ENCODE results near the gene ZSWIM2.
"Not testable (repeated sequence)": the region's sequence is repeated elsewhere in the genome, so short reads cannot be mapped to it uniquely, and the experiment has no call there.

The ZSWIM2 gene

DNA sequence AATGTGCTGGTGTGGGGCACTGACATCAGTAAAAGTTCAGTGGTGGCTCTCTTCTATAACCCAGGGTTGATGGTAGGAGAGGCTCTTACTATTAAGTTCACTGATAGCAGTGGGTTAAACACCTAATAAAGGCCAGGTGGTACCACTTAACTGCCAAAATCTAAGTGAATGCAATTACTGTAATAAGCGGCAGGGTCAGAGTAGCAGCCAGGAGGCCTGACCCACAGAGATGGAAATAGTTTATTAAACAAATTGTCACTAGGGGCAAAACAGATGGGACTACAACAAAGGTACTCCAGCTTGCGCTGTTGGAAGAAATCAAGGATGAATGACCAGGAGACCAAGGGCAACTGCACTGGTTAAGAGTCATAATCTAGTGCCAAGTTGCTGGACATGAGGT is 26.6 kb downstream of the ZSWIM2 start:
- Histone ChIP-seq H3K4me3 (ENCODE audit: low read depth, low read length, poor library complexity, severe bottlenecking) (no peak overlapping the region), H3K9me2 (ENCODE audit: low read depth, low read length) (no peaks in the 10 kb centered on the region), H3K79me2 (ENCODE audit: insufficient read depth, low read length) (no peaks in the 10 kb centered on the region), H3K27ac (ENCODE audit: low read depth, low read length, poor library complexity, severe bottlenecking) (no peak overlapping the region), H3K36me3 (ENCODE audit: insufficient read depth, low read length) (no peaks in the 10 kb centered on the region), H3K9ac (ENCODE audit: low read length) (no peak overlapping the region), H2AFZ (ENCODE audit: low read length) (no peak overlapping the region), H3K27me3 (ENCODE audit: insufficient read depth, low read length) (no peaks in the 10 kb centered on the region), H3F3A (ENCODE audit: insufficient read depth, low read length) (no peaks in the 10 kb centered on the region), H3K9me3 (ENCODE audit: low read length) (no peaks in the 10 kb centered on the region), H3K4me2 (ENCODE audit: low read length) (no peak overlapping the region), H4K20me1 (ENCODE audit: insufficient read depth, low read length) (no peaks in the 10 kb centered on the region), H3K4me1 (ENCODE audit: insufficient read depth, low read length, severe bottlenecking) (no peaks in the 10 kb centered on the region)
- TF ChIP-seq EZH2 (IDR thresholded peaks at IDR 0.05; ENCODE audit: borderline replicate concordance, low read length) = no peak
- TF ChIP-seq, protein P1, sequence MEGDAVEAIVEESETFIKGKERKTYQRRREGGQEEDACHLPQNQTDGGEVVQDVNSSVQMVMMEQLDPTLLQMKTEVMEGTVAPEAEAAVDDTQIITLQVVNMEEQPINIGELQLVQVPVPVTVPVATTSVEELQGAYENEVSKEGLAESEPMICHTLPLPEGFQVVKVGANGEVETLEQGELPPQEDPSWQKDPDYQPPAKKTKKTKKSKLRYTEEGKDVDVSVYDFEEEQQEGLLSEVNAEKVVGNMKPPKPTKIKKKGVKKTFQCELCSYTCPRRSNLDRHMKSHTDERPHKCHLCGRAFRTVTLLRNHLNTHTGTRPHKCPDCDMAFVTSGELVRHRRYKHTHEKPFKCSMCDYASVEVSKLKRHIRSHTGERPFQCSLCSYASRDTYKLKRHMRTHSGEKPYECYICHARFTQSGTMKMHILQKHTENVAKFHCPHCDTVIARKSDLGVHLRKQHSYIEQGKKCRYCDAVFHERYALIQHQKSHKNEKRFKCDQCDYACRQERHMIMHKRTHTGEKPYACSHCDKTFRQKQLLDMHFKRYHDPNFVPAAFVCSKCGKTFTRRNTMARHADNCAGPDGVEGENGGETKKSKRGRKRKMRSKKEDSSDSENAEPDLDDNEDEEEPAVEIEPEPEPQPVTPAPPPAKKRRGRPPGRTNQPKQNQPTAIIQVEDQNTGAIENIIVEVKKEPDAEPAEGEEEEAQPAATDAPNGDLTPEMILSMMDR (IDR thresholded peaks at IDR 0.05; ENCODE audit: low read length) = no peak

DNA sequence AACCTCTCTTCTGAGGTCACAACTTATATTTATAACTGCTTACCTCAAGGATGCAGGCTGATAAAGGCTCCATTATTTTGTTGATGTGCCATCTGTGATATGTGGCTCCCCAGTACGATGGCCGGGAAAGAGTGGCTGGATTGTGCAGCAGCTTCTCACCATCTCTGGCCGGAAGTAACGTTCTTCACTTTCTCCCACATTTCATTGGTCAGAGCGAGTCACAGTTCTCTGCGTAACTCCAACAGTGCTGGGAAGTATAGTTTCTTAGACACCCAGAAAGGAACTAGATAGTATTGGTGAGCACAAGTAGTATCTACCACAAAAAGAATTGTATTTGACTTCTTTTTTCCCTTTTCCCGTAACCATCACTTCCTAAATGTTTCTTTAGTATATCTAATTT is 28.7 kb downstream of the ZSWIM2 start:
- Histone ChIP-seq H4K20me1 (ENCODE audit: insufficient read depth, low read length) (no peaks in the 10 kb centered on the region), H3K9me3 (ENCODE audit: low read length) (no peaks in the 10 kb centered on the region), H3K4me2 (ENCODE audit: low read length) (no peak overlapping the region), H3K9ac (ENCODE audit: low read length) (no peak overlapping the region), H3K79me2 (ENCODE audit: insufficient read depth, low read length) (no peaks in the 10 kb centered on the region), H3K4me3 (ENCODE audit: low read depth, low read length, poor library complexity, severe bottlenecking) (no peak overlapping the region), H3K4me1 (ENCODE audit: insufficient read depth, low read length, severe bottlenecking) (no peaks in the 10 kb centered on the region), H3K9me2 (ENCODE audit: low read depth, low read length) (no peaks in the 10 kb centered on the region), H2AFZ (ENCODE audit: low read length) (no peak overlapping the region), H3K27me3 (ENCODE audit: insufficient read depth, low read length) (no peaks in the 10 kb centered on the region), H3F3A (ENCODE audit: insufficient read depth, low read length) (no peaks in the 10 kb centered on the region), H3K27ac (ENCODE audit: low read depth, low read length, poor library complexity, severe bottlenecking) (no peak overlapping the region), H3K36me3 (ENCODE audit: insufficient read depth, low read length) (no peaks in the 10 kb centered on the region)
- no peak for TF ChIP-seq EZH2 (IDR thresholded peaks at IDR 0.05; ENCODE audit: borderline replicate concordance, low read length)
- TF ChIP-seq, protein P1 (IDR thresholded peaks at IDR 0.05; ENCODE audit: low read length) = no peak

DNA sequence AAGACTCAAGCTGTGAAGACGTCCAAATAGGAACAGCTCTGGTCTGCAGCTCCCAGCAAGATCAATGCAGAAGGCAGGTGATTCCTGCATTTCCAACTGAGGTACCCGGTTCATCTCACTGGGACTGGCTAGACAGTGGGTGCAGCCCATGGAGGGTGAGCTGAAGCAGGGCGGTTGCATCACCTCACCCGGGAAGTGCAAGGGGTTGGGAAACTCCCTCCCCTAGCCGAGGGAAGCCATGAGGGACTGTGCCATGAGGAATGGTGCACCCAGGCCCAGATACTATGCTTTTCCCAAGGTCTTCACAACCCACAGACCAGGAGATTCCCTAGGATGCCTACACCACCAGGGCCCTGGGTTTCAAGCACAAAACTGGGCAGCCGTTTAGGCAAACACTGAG is 37.2 kb downstream of the ZSWIM2 start:
- H3K9me3 ChIP-seq (ENCODE audit: low read length); H3K36me3 ChIP-seq (ENCODE audit: insufficient read depth, low read length); H3K9ac ChIP-seq (ENCODE audit: low read length); H3K27me3 ChIP-seq (ENCODE audit: insufficient read depth, low read length); H3K27ac ChIP-seq (ENCODE audit: low read depth, low read length, poor library complexity, severe bottlenecking); H3K4me1 ChIP-seq (ENCODE audit: insufficient read depth, low read length, severe bottlenecking); H3K79me2 ChIP-seq (ENCODE audit: insufficient read depth, low read length); H3K9me2 ChIP-seq (ENCODE audit: low read depth, low read length); H3F3A ChIP-seq (ENCODE audit: insufficient read depth, low read length); H2AFZ ChIP-seq (ENCODE audit: low read length); H3K4me2 ChIP-seq (ENCODE audit: low read length); H3K4me3 ChIP-seq (ENCODE audit: low read depth, low read length, poor library complexity, severe bottlenecking); H4K20me1 ChIP-seq (ENCODE audit: insufficient read depth, low read length): not testable (repeated sequence)

DNA sequence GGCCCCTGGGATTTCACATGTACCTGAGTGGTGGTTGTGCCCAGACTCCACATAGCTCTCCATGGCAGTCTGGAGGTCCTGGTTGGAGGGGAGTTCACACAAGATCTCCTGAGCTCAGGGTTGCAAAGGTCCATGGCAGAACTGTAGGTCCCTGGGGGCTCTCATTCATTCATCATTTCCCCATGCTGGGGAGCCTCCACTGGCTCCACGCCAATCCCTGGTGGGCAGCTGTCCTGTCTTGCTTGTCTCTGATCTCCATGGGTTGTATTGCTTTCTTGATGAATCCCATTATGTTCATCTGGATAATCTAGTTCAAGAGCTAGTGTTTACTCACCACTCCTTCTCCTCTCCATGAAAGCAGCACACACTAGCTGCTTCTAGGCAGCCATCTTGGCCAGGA is 42.4 kb downstream of the ZSWIM2 start:
- H3K27ac ChIP-seq (ENCODE audit: low read depth, low read length, poor library complexity, severe bottlenecking) = no peak overlapping the region
- no peaks in the 10 kb centered on the region for H3K9me3 ChIP-seq (ENCODE audit: low read length)
- no peaks in the 10 kb centered on the region for H3K4me1 ChIP-seq (ENCODE audit: insufficient read depth, low read length, severe bottlenecking)
- H2AFZ ChIP-seq (ENCODE audit: low read length) = no peak overlapping the region
- H3K4me3 ChIP-seq (ENCODE audit: low read depth, low read length, poor library complexity, severe bottlenecking) = no peak overlapping the region
- no peak overlapping the region for H3K4me2 ChIP-seq (ENCODE audit: low read length)
- H3K79me2 ChIP-seq (ENCODE audit: insufficient read depth, low read length) = no peaks in the 10 kb centered on the region
- no peaks in the 10 kb centered on the region for H3K9me2 ChIP-seq (ENCODE audit: low read depth, low read length)
- H3K9ac ChIP-seq (ENCODE audit: low read length) = no peak overlapping the region
- H4K20me1 ChIP-seq (ENCODE audit: insufficient read depth, low read length) = no peaks in the 10 kb centered on the region
- H3F3A ChIP-seq (ENCODE audit: insufficient read depth, low read length) = no peaks in the 10 kb centered on the region
- TF ChIP-seq, protein P1 (IDR thresholded peaks at IDR 0.05; ENCODE audit: low read length) = no peak
- no peak for TF ChIP-seq EZH2 (IDR thresholded peaks at IDR 0.05; ENCODE audit: borderline replicate concordance, low read length)
- no peaks in the 10 kb centered on the region for H3K36me3 ChIP-seq (ENCODE audit: insufficient read depth, low read length)
- H3K27me3 ChIP-seq (ENCODE audit: insufficient read depth, low read length) = no peaks in the 10 kb centered on the region

DNA sequence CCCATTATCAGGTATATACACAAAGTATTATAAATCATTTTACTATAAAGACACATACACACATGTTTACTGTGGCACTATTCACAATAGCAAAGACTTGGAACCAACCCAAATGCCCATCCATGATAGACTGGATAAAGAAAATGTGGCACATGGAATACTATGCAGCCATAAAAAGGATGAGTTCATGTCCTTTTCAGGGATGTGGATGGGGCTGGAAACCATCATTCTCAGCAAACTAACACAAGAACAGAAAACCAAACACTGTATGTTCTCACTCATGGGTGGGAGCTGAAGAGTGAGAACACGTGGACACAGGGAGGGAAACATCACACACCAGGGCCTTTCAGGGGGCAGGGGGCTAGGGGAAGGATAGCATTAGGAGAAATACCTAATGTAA is 50.4 kb downstream of the ZSWIM2 start:
- not testable (repeated sequence) for H3K9ac ChIP-seq (ENCODE audit: low read length); H3K9me2 ChIP-seq (ENCODE audit: low read depth, low read length); H3K27ac ChIP-seq (ENCODE audit: low read depth, low read length, poor library complexity, severe bottlenecking); H3K36me3 ChIP-seq (ENCODE audit: insufficient read depth, low read length); H3K27me3 ChIP-seq (ENCODE audit: insufficient read depth, low read length); H3K79me2 ChIP-seq (ENCODE audit: insufficient read depth, low read length); H3K4me1 ChIP-seq (ENCODE audit: insufficient read depth, low read length, severe bottlenecking); H3K4me2 ChIP-seq (ENCODE audit: low read length); H3K4me3 ChIP-seq (ENCODE audit: low read depth, low read length, poor library complexity, severe bottlenecking); H3K9me3 ChIP-seq (ENCODE audit: low read length); H2AFZ ChIP-seq (ENCODE audit: low read length); H4K20me1 ChIP-seq (ENCODE audit: insufficient read depth, low read length); H3F3A ChIP-seq (ENCODE audit: insufficient read depth, low read length)
